Stimulated activated CD4-positive, alpha-beta T cell treated with anti-CD3 and anti-CD28 coated beads, Interleukin-1b, Interleukin-23, amount 100 ng/mL, for 24 hours (primary cell): ENCODE data around the gene MC2R.
"Not testable (repeated sequence)": the region's sequence is repeated elsewhere in the genome, so short reads cannot be mapped to it uniquely, and the experiment has no call there.

Experiments used
- DNase-seq, 4 experiments: peaks; one replicate each; pipeline ENCODE4 v3.0.0-alpha.2; 2020; ENCODE audit warnings: low read depth in 4 of 4, low spot score in 1 of 4

The MC2R gene

GRCh38 chr18:13894531-13894930, 20.8 kb downstream of the MC2R start:
- DNase-seq = no peak

GRCh38 chr18:13893418-13893760, 21.9 kb downstream of the MC2R start:
- no peak for DNase-seq

DNA sequence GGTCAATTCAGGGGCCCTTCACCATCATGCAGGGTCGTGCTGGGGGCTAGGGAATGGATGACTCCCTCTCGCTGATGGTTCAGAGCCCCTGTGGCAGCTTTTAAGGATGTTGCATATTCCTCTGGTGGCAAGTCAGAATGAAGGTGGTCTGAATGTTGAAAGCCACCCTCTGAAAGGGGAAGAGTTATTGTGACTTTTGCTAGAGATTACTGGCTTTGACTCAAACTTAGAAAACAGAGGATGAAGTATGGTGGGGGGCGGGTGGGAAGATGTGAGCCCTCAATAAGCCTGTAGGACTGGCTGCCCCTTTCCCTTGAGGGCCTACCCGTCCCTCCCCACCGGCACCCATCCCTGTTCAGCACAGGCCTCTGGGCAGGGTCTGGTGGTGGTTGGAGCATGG, 23.2 kb downstream of the MC2R start:
- no peak for DNase-seq

DNA sequence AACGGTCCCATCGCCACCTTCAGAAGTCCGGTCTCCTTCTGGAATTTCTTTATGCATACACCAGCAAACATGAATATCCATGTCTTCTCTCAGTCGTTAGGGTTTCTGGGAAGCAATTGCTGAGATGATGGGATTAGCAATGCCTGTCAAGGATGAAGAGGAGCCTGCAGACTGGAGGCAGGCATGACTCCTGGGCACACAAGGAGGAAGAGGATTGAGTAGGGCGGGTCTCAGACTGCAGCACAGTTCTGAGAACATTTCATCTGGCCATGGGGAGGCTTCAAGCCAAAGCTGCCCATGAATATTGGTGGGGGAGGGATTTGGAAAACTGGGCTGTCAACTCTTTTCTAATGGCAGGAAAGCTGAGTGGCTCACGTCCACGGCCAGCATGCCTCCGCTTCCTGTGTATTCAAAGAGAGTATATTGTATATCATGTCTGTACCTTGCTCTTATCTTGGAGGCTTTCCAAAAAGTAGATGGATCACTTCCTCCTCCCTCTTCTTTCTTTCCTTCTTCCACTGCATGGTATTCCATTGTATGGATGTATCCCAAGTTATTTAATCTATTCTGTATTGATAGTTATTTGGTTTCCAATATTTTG, 24.5 kb downstream of the MC2R start:
- DNase-seq = no peak

- DNase-seq = no peak
Measured at GRCh38 chr18:13889671-13890070, 25.7 kb downstream of the MC2R start.

GRCh38 chr18:13888191-13888716, 27.1 kb downstream of the MC2R start:
- DNase-seq = no peak

DNA sequence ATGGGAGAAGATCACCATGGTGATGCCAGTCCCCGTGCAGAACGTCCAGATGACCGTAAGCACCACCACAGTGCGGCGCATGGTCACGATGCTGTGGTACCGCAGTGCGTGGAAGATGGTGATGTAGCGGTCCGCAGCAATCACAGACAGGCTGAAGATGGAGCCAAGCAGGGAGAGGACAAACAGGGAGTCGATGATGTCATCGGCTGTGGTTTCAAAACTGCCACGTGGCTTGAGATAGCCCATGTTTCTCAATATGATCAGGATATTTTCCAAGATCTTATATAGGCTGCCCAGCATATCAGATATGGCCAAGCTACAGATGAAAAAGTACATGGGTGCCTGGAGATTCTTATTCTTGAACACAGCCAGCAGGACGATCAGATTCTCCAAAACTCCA, 30.3 kb downstream of the MC2R start:
- DNase-seq = no peak

DNA sequence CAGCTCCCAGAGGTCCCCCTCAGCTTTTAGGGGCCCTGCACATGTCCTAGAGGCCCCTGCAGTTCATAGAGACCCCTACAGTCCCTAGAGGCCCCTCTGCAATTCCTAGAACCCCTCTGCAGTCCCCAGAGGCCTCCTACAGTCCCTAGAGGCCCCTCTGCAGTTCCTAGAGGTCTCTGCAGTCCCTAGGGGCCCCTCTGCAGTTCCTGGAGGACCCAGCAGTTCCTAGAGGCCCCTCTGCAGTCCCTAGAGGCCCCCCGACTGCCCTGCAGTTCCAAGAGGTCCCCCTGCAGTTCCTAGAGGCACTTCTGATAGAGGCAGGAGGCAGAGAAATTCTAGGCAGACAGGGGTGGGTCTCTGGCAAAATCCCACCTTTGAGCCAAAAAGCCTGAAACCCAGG, 35.4 kb downstream of the MC2R start:
- DNase-seq = no peak

GRCh38 chr18:13879492-13879891, 35.8 kb downstream of the MC2R start:
- no peak for DNase-seq

DNA sequence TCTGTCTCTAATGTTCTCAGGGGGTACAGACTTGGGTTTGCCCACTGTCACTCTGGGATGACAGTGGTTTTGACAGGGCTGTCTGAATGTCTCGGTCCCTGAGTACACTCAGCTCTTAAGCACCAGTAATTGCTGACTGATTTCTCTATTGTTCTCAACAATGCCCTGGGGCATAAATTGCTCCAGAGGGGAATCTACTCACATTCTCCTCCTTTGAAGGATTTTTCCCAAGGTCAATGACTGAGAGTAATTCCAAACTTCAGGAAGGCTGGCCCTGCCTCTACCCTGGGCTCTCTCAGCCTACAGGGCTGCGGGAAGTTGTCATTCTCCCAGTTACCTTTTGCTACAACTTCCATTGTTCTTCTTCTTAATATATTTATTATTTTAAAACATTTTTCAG, 36.5 kb downstream of the MC2R start:
- DNase-seq = no peak

DNA sequence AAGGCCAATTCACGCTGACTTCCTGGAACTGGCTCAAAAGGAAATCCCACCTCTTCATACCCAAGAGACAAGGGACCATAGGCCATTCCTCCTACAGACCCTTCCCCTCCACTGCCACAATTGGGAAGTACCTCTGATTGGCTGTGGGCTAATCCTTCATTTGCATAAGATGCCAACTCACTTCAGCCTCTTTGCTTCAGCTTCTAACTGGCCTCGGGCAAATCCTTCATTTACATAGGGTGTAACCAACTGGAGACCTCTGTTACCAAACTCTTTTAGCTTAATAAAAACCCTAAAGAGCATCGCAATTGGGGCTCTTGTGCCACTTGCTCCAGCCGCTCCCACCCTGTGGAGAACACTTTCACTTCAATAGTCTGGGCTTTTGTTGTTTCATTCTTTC, 38.2 kb downstream of the MC2R start:
- no peak for DNase-seq

GRCh38 chr18:13874558-13874957, 40.8 kb downstream of the MC2R start:
- DNase-seq = no peak

DNA sequence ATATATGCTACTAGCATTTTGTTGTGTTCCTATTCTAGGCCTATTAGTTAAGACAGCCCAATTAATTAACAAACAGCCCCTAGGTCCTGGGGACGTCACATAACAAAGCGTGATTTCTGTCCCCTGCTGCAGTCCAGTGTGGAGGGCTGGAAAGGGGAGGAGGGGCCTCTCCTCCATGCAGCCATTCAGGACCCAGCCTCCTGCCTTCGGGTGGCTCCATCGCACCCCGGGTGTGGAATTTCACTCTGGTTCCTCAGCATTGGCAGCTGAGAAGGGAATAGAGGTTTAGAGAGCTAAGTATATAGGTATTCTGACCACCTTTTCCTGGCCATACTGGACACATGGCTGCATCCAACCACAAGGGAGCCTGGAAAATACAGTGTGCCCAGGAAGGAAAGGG, 42.4 kb downstream of the MC2R start:
- no peak for DNase-seq

GRCh38 chr18:13872373-13872772, 43.0 kb downstream of the MC2R start:
- no peak for DNase-seq

GRCh38 chr18:13871701-13872100, 43.6 kb downstream of the MC2R start:
- no peak for DNase-seq

DNA sequence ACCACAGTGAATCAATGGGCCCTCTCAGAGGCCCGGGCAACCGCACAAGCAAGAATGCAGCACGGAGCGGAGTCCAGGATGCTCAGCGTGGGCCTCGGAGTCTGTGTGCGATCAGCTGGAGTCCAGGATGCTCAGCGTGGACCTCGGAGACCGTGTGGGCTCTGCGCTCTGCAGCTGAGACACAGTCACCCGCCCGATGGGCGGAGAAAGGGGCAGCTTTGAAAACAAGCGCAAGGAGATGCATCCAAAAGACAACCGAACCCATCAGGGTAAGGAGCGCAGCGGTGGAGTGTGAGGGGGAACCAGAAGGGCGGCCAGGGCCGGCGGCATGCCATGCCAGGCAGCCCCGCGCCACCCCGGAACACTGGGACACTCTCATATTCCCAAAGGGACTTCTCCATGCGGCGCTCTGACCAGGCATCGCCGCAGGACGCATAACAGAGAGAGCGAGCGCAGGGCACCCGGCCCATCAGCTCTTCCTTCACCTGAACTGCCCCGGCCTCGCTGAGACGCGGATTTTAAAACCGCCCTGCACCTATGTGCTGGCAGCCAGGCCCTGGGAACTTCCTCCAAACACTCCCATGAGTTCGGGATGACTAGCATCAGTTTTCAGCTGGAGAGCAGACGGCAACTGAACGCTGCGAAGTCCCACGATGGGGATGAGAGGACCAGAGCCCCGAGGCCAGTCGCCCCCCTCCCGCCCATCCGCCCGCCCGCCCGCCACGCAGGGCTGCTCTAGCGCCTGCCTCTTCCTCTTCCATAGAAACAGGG, 46.6 kb downstream of the MC2R start:
- no peak for DNase-seq

DNA sequence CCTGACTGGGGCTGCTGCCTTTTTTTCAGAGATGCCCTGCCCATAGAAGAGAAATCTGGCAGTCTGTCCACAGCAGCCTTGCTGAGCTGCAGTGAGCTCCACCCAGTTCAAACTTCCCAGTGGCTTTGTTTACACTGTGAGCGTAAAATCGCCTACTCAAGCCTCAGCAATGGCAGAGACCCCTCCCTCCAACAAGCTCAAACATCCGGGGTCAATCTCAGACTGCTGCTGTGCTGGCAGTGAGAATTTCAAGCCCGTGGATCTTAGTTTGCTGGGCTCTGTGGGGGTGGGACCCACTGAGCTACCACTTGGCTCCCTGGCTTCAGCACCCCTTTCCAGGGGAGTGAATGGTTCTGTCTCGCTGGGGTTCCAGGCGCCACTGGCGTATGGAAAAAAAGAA, 52.4 kb downstream of the MC2R start:
- not testable (repeated sequence) for DNase-seq

GRCh38 chr18:13849791-13850190, 65.5 kb downstream of the MC2R start:
- DNase-seq = no peak

- no peak for DNase-seq
Measured at GRCh38 chr18:13836559-13836958, 78.8 kb downstream of the MC2R start.

DNA sequence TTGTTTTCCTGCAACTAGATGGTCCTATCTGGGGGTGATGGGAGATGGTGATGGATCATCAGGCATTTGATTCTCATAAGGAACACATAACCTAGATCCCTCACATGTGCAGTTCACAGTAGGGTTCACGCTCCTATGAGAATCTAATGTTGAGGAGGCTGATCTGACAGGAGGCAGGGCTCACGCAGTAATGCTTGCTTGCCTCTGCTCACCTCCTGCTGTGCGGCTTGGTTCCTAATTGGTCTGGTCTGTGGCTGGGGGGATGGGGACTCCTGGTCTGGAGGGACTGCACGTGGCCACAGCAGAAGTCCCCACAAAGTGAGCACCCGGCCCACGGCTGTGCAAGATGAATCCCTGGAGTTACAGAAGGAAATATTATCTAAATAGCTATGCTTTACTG, 80.1 kb downstream of the MC2R start:
- no peak for DNase-seq

DNA sequence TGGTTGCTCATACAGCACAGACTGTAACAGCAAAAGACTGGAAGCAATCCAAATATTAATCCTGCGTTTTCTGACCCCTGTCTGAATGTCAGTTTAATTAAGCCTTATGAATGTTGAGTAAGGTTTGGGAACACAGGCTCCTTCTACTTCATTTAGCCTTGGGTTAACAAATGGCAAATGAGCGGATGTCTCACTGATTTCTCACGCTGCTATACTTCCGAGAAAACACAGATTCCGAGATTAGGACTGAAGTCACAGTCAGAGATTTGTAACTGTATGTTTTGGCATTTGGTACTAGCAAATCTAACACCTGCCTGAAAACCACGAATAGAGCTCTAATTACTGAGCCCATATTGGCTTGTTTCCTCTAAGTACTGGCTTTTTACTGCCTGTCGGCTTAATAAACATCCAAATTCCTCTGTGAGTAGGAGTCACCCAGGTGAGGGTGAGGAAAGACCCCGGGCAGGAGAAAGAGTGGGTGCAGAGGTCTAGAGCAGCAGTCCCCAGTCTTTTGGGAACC, 80.8 kb downstream of the MC2R start:
- no peak for DNase-seq
